Measurements from ENCODE around the gene TSN. TPM values are rescaled to one million over a fixed set of nuclear protein-coding genes. Genes with fewer than 3 reads are reported as not detected.

The TSN gene
- total RNA-seq, 1 experiment from 2014 or later: 96.0 TPM

DNA sequence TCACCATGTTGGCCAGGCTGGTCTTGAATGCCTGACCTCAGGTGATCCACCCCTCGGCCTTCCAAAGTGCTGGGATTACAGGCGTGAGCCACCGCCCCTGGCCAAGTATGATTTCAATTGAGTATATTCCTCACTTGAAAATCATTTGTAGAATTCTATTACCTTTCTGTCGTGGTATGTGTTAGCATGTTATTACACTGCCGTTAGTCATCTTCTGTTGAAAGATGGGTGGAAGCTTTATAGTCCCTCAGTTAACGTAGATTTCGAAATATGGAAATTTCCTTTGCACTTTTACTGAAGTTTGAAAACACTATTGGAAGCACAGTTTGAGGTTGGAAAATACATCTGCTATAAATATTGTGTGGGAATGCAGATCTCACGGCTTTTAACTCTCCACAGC, 33.5 kb upstream of the TSN start:
- Histone ChIP-seq H3K9me3 (ENCODE audit: control insufficient read depth, insufficient read depth, low read depth, low read length) (no peaks in the 10 kb centered on the region), H3K4me1 (ENCODE audit: control insufficient read depth, insufficient read depth, low read length) (no peaks in the 10 kb centered on the region), H3K27me3 (ENCODE audit: control insufficient read depth, insufficient read depth, low read length) (no peaks in the 10 kb centered on the region), H3K36me3 (ENCODE audit: control insufficient read depth, insufficient read depth, low read length) (peaks cover under 1% of the 10 kb centered on the region; the same call in 1 of the 2 replicates), H3K4me3 (ENCODE audit: low read depth in 2 of 2, low read length in 2 of 2) (no peak overlapping the region), H3K27ac (ENCODE audit: low read length) (no peak overlapping the region)
- CTCF ChIA-PET: interaction anchor here (0.6 kb wide), 1 partner anchor 36 kb away, joined by 4 read pairs; no protein-coding TSS in a partner anchor
- TF ChIP-seq POLR2AphosphoS5 (IDR thresholded peaks at IDR 0.05; ENCODE audit: low read depth, low read length): no peak
- TF ChIP-seq, protein P1, sequence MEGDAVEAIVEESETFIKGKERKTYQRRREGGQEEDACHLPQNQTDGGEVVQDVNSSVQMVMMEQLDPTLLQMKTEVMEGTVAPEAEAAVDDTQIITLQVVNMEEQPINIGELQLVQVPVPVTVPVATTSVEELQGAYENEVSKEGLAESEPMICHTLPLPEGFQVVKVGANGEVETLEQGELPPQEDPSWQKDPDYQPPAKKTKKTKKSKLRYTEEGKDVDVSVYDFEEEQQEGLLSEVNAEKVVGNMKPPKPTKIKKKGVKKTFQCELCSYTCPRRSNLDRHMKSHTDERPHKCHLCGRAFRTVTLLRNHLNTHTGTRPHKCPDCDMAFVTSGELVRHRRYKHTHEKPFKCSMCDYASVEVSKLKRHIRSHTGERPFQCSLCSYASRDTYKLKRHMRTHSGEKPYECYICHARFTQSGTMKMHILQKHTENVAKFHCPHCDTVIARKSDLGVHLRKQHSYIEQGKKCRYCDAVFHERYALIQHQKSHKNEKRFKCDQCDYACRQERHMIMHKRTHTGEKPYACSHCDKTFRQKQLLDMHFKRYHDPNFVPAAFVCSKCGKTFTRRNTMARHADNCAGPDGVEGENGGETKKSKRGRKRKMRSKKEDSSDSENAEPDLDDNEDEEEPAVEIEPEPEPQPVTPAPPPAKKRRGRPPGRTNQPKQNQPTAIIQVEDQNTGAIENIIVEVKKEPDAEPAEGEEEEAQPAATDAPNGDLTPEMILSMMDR (IDR thresholded peaks at IDR 0.05): no peak
- TF ChIP-seq, protein P2, sequence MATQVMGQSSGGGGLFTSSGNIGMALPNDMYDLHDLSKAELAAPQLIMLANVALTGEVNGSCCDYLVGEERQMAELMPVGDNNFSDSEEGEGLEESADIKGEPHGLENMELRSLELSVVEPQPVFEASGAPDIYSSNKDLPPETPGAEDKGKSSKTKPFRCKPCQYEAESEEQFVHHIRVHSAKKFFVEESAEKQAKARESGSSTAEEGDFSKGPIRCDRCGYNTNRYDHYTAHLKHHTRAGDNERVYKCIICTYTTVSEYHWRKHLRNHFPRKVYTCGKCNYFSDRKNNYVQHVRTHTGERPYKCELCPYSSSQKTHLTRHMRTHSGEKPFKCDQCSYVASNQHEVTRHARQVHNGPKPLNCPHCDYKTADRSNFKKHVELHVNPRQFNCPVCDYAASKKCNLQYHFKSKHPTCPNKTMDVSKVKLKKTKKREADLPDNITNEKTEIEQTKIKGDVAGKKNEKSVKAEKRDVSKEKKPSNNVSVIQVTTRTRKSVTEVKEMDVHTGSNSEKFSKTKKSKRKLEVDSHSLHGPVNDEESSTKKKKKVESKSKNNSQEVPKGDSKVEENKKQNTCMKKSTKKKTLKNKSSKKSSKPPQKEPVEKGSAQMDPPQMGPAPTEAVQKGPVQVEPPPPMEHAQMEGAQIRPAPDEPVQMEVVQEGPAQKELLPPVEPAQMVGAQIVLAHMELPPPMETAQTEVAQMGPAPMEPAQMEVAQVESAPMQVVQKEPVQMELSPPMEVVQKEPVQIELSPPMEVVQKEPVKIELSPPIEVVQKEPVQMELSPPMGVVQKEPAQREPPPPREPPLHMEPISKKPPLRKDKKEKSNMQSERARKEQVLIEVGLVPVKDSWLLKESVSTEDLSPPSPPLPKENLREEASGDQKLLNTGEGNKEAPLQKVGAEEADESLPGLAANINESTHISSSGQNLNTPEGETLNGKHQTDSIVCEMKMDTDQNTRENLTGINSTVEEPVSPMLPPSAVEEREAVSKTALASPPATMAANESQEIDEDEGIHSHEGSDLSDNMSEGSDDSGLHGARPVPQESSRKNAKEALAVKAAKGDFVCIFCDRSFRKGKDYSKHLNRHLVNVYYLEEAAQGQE (IDR thresholded peaks at IDR 0.05; ENCODE audit: insufficient read depth in 1 of 2, low read depth in 2 of 2, low read length in 1 of 2): no peak
- TF ChIP-seq TCF7L2 (IDR thresholded peaks at IDR 0.05; ENCODE audit: low read depth, low read length): no peak
- no peak for TF ChIP-seq SIN3A (IDR thresholded peaks at IDR 0.05; ENCODE audit: borderline replicate concordance, insufficient read depth, low read depth, low read length)
- DNase-seq (ENCODE audit: low read depth, low spot score) (peak; percentile 75), ATAC-seq (no peak)
- in situ Hi-C loops (cut with HindIII; ENCODE audit: low pct_unique_long_range_greater_than_20kb, low sequenced_read_pairs) (no loop called here), intact Hi-C loops (cut with micrococcal nuclease; ENCODE audit: unreplicated experiment) (no loop called here)
- no TSS peak for BruUV-seq (replicated peaks)
- POLR2A ChIA-PET: interaction anchor here (0.6 kb wide), 1 partner anchor 327 kb away, joined by 6 read pairs; no protein-coding TSS in a partner anchor

DNA sequence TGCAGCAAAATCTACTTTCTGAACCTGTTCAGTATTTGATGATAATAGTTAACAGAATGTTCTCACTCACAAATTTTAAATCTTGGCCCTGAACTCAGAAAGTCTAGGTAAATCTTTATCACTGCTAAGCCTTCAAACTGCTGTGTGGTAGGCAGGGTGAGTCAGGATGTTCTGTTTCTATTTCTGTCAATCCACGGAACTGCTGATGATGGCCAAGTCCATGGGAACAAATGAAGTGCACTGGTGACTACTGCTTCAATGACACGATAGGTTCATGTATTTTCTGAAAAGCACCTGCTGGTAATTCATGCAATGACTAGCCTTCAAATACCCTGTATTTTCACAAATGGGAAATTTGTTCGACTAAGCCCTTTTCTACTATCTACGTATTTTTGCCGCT, 33.0 kb upstream of the TSN start:
- Histone ChIP-seq H3K27me3 (ENCODE audit: control insufficient read depth, insufficient read depth, low read length) (no peaks in the 10 kb centered on the region), H3K27ac (ENCODE audit: low read length) (no peak overlapping the region), H3K4me3 (ENCODE audit: low read depth in 2 of 2, low read length in 2 of 2) (no peak overlapping the region), H3K9me3 (ENCODE audit: control insufficient read depth, insufficient read depth, low read depth, low read length) (no peaks in the 10 kb centered on the region), H3K4me1 (ENCODE audit: control insufficient read depth, insufficient read depth, low read length) (no peaks in the 10 kb centered on the region), H3K36me3 (ENCODE audit: control insufficient read depth, insufficient read depth, low read length) (peaks cover 6% of the 10 kb centered on the region)
- in situ Hi-C loops (cut with HindIII; ENCODE audit: low pct_unique_long_range_greater_than_20kb, low sequenced_read_pairs) (no loop called here), intact Hi-C loops (cut with micrococcal nuclease; ENCODE audit: unreplicated experiment) (no loop called here)
- CTCF ChIA-PET: interaction anchor here (0.6 kb wide), 1 partner anchor 35 kb away, joined by 4 read pairs; no protein-coding TSS in a partner anchor
- TF ChIP-seq, protein P1 (IDR thresholded peaks at IDR 0.05): no peak
- TF ChIP-seq TCF7L2 (IDR thresholded peaks at IDR 0.05; ENCODE audit: low read depth, low read length) (no peak), SIN3A (IDR thresholded peaks at IDR 0.05; ENCODE audit: borderline replicate concordance, insufficient read depth, low read depth, low read length) (no peak), POLR2AphosphoS5 (IDR thresholded peaks at IDR 0.05; ENCODE audit: low read depth, low read length) (no peak)
- TF ChIP-seq, protein P2 (IDR thresholded peaks at IDR 0.05; ENCODE audit: insufficient read depth in 1 of 2, low read depth in 2 of 2, low read length in 1 of 2): no peak
- no TSS peak for BruUV-seq (replicated peaks)
- POLR2A ChIA-PET: no interaction called here
- 0 out of 2 replicates have a peak, but pooled peaks have one; percentile 57 for ATAC-seq
- peak; percentile 71 for DNase-seq (ENCODE audit: low read depth, low spot score)
